ENCODE results near the gene PLA2G4F. TPM values are rescaled to one million over a fixed set of nuclear protein-coding genes. Genes with fewer than 3 reads are reported as not detected.

PLA2G4F gene
- total and polyA plus RNA-seq, 10 of the 15 experiments (the other 5 are each of a cell fraction or from before 2014, with no cell fraction given): not detected

DNA sequence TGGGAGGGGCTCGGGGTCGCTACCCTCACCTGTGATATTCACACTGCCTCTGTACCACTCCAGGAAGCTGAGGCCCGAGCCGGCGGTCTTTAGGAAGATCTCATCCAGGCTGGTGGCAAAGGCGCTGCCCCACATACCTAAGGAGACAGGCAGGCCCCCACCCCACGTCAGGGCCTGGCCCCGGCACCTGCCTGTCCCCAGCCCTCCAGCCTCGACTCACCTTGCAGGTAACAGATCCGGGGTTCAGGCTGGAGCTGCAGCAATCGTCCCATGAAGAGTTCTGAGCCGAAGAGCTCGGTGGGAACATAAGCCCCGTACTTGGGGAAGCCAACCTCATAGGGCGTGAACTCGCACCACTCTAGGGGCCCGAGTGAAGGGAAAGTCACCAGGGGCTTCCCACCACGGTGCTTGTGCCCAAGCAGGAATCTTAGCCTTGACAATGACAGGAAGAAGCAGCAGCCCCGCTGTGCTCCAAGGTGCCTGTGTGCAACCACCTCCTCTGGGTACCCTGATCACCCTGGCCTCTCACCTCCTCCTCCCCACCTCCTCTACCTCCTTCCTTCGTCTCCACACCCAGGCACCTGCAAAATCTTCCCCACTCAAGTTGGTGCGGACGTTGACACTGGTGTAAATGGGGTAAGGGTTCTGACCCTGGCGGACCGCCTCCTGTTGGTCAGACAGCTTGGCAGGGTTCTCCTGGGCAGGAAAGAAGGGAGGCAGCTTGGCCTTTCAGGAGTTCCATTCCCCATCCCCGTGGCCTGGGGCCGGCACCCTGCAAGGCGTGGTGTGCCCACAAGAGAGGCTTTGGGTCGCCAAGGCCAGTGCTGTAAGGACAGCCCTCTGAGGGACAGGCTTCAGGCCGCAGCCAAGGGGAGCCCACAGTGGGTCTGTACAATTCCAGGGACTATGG, 10.6 kb downstream of the PLA2G4F start:
- FAIRE-seq (no peak), ATAC-seq (no peak), DNase-seq (ENCODE audit: low read depth, low spot score) (no peak)
- ChIA-PET SMC1A (ENCODE audit: uncharacterized antibody, unreplicated experiment) (interaction anchor here (0.7 kb wide), 1 partner anchor 19 kb away, joined by 3 read pairs; no protein-coding TSS in a partner anchor), RAD21 (ENCODE audit: unreplicated experiment) (no interaction called here), POLR2A (no interaction called here), CTCF (no interaction called here)
- Histone ChIP-seq H3K79me2 (ENCODE audit: control insufficient read depth, insufficient read depth, low read length) (no peaks in the 10 kb centered on the region), H3K4me3 (no peak overlapping the region), H3K27ac (ENCODE audit: control insufficient read depth, insufficient read depth) (no peak overlapping the region), H3K27me3 (replicated peaks in 1 of 2; ENCODE audit: control insufficient read depth in 2 of 2, insufficient read depth in 2 of 2, low read length in 1 of 2) (no peaks in the 10 kb centered on the region; a peak in 1 of 4 replicates), H4K20me1 (ENCODE audit: control insufficient read depth, insufficient read depth) (no peaks in the 10 kb centered on the region), H3K9me3 (replicated peaks; ENCODE audit: control insufficient read depth, insufficient read depth, low read length) (no peaks in the 10 kb centered on the region), H3K36me3 (ENCODE audit: control insufficient read depth in 2 of 2, insufficient read depth in 2 of 2, low read length in 1 of 2) (no peaks in the 10 kb centered on the region), H3K9ac (ENCODE audit: control insufficient read depth, insufficient read depth, low read length) (no peak overlapping the region), H3K4me1 (ENCODE audit: control insufficient read depth, insufficient read depth, low read length) (no peaks in the 10 kb centered on the region), H3K4me2 (ENCODE audit: control insufficient read depth, insufficient read depth) (no peak overlapping the region), H2AFZ (ENCODE audit: control insufficient read depth, low read depth, low read length) (no peak overlapping the region)
- intact Hi-C loops (cut with micrococcal nuclease; ENCODE audit: unreplicated experiment) (no loop called here), in situ Hi-C loops (cut with MboI) (no loop called here)
- no TSS peak for BruUV-seq (replicated peaks)
- WGBS (ENCODE audit: insufficient coverage, insufficient replicate concordance, low lambda C conversion rate, missing lambda C conversion rate): 46% methylated on average over 29 of the region's 29 CpGs
- no peak for TF ChIP-seq SMARCA5 (IDR thresholded peaks at IDR 0.05)
- TF ChIP-seq, protein P1, sequence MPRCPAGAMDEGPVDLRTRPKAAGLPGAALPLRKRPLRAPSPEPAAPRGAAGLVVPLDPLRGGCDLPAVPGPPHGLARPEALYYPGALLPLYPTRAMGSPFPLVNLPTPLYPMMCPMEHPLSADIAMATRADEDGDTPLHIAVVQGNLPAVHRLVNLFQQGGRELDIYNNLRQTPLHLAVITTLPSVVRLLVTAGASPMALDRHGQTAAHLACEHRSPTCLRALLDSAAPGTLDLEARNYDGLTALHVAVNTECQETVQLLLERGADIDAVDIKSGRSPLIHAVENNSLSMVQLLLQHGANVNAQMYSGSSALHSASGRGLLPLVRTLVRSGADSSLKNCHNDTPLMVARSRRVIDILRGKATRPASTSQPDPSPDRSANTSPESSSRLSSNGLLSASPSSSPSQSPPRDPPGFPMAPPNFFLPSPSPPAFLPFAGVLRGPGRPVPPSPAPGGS (IDR thresholded peaks at IDR 0.05; ENCODE audit: borderline replicate concordance, insufficient read depth, low read depth, low read length, poor library complexity, severe bottlenecking): no peak
- TF ChIP-seq, protein P2, sequence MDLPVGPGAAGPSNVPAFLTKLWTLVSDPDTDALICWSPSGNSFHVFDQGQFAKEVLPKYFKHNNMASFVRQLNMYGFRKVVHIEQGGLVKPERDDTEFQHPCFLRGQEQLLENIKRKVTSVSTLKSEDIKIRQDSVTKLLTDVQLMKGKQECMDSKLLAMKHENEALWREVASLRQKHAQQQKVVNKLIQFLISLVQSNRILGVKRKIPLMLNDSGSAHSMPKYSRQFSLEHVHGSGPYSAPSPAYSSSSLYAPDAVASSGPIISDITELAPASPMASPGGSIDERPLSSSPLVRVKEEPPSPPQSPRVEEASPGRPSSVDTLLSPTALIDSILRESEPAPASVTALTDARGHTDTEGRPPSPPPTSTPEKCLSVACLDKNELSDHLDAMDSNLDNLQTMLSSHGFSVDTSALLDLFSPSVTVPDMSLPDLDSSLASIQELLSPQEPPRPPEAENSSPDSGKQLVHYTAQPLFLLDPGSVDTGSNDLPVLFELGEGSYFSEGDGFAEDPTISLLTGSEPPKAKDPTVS (IDR thresholded peaks at IDR 0.05; ENCODE audit: low read depth, low read length): no peak
- no peak for TF ChIP-seq IKZF1 (conservative IDR thresholded peaks at IDR 0.05)
- no peak for TF ChIP-seq NFYA (IDR thresholded peaks at IDR 0.05; ENCODE audit: borderline replicate concordance, low read depth, low read length)
- no peak for TF ChIP-seq CREM (IDR thresholded peaks at IDR 0.05; ENCODE audit: low read depth)
- TF ChIP-seq HDAC6 (IDR thresholded peaks at IDR 0.05; ENCODE audit: unreplicated experiment): no peak
- TF ChIP-seq, protein P3, sequence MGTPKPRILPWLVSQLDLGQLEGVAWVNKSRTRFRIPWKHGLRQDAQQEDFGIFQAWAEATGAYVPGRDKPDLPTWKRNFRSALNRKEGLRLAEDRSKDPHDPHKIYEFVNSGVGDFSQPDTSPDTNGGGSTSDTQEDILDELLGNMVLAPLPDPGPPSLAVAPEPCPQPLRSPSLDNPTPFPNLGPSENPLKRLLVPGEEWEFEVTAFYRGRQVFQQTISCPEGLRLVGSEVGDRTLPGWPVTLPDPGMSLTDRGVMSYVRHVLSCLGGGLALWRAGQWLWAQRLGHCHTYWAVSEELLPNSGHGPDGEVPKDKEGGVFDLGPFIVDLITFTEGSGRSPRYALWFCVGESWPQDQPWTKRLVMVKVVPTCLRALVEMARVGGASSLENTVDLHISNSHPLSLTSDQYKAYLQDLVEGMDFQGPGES (IDR thresholded peaks at IDR 0.05): no peak
- no peak for TF ChIP-seq DPF2 (IDR thresholded peaks at IDR 0.05)
- TF ChIP-seq, protein P4, sequence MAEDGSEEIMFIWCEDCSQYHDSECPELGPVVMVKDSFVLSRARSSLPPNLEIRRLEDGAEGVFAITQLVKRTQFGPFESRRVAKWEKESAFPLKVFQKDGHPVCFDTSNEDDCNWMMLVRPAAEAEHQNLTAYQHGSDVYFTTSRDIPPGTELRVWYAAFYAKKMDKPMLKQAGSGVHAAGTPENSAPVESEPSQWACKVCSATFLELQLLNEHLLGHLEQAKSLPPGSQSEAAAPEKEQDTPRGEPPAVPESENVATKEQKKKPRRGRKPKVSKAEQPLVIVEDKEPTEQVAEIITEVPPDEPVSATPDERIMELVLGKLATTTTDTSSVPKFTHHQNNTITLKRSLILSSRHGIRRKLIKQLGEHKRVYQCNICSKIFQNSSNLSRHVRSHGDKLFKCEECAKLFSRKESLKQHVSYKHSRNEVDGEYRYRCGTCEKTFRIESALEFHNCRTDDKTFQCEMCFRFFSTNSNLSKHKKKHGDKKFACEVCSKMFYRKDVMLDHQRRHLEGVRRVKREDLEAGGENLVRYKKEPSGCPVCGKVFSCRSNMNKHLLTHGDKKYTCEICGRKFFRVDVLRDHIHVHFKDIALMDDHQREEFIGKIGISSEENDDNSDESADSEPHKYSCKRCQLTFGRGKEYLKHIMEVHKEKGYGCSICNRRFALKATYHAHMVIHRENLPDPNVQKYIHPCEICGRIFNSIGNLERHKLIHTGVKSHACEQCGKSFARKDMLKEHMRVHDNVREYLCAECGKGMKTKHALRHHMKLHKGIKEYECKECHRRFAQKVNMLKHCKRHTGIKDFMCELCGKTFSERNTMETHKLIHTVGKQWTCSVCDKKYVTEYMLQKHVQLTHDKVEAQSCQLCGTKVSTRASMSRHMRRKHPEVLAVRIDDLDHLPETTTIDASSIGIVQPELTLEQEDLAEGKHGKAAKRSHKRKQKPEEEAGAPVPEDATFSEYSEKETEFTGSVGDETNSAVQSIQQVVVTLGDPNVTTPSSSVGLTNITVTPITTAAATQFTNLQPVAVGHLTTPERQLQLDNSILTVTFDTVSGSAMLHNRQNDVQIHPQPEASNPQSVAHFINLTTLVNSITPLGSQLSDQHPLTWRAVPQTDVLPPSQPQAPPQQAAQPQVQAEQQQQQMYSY (CRISPR knock-in tag; IDR thresholded peaks at IDR 0.05): no peak
- no peak for TF ChIP-seq TBL1XR1 (IDR thresholded peaks at IDR 0.05; ENCODE audit: low read depth, low read length)
- no peak for TF ChIP-seq RCOR1 (conservative IDR thresholded peaks at IDR 0.05; ENCODE audit: low read depth, low read length)
- no peak for TF ChIP-seq TAF1 (IDR thresholded peaks at IDR 0.05; ENCODE audit: borderline replicate concordance, low read depth, low read length)

All from GM12878 (cell line).